Endothelial cell of umbilical vein (primary cell): ENCODE measurements around the gene MARK4. TPM values are rescaled to one million over a fixed set of nuclear protein-coding genes. Genes with fewer than 3 reads are reported as not detected.

Source experiments
- BruUV-seq: library from RNA; stranded (reverse); fragments of 400-500 nt; replicated peaks from 2 replicates; lab custom pipeline; 2021; lab: Mats Ljungman, UMichigan
- CTCF ChIA-PET: fragments of 300-600, 350-600 bp; sonication (Branson Sonifier 250); formaldehyde crosslinking; loops from one replicate; lab custom pipeline; 2021; ENCODE audit warnings: antibody characterized with exemption, inconsistent platforms; lab: Charles Lee
- POLR2A ChIA-PET: fragments of 300-600, 350-600 bp; sonication (Branson Sonifier 250); formaldehyde crosslinking; loops from one replicate; lab custom pipeline; 2021; ENCODE audit warnings: antibody characterized with exemption, inconsistent platforms; lab: Charles Lee
- DNase-seq: peaks from one replicate; pipeline ENCODE4 v3.0.0-alpha.2; 2011; ENCODE audit warnings: low read depth, low spot score
- FAIRE-seq: peaks from 2 replicates; lab custom pipeline; 2011; peaks lifted over from hg19 to GRCh38; lab: Jason Lieb, UNC
- H2AFZ ChIP-seq: 2 replicates; pipeline ENCODE4 v1.6.0; 2012; ENCODE audit warnings: low read depth, low read length, control low read depth, inconsistent platforms
- H3K27ac ChIP-seq: 2 replicates; pipeline ENCODE4 v1.5.1; 2011; ENCODE audit warnings: low read depth, mild to moderate bottlenecking, control low read depth, low read length, moderate library complexity; ENCODE audit not compliant: insufficient read depth
- H3K27me3 ChIP-seq, 2 experiments: 2 replicates each; pipeline versions ENCODE4 v1.6.0 to v1.6.1; 2011; ENCODE audit warnings: low read length in 2 of 2, mixed read lengths in 1 of 2; ENCODE audit not compliant: control insufficient read depth in 2 of 2, insufficient read depth in 2 of 2
- H3K36me3 ChIP-seq, 2 experiments: 2 replicates in 1 of 2; 3 replicates in 1 of 2; pipeline ENCODE4 v1.5.1; 2011; ENCODE audit warnings: low read length in 2 of 2, mild to moderate bottlenecking in 1 of 2, moderate library complexity in 1 of 2; ENCODE audit not compliant: control insufficient read depth in 2 of 2, insufficient read depth in 2 of 2; ENCODE audit errors: extremely low read depth in 1 of 2
- H3K4me1 ChIP-seq: 3 replicates; pipeline ENCODE4 v1.5.1; 2011; ENCODE audit warnings: mild to moderate bottlenecking, low read length; ENCODE audit not compliant: control insufficient read depth, insufficient read depth; ENCODE audit errors: extremely low read depth
- H3K4me2 ChIP-seq: 2 replicates; pipeline ENCODE4 v1.6.1; 2011; ENCODE audit warnings: low read length, control low read depth, mixed read lengths; ENCODE audit not compliant: insufficient read depth
- H3K4me3 ChIP-seq, 3 experiments: fragments of 200-600 bp in 1 of 3; sonication (generic), shearing (Covaris generic) in 1 of 3; replicated peaks in 1 of 3; 2 replicates each; pipeline ENCODE4 v1.5.1; 2011 to 2016; ENCODE audit warnings: control low read depth in 3 of 3, low read length in 3 of 3, mild to moderate bottlenecking in 2 of 3, inconsistent platforms in 1 of 3, low read depth in 1 of 3, moderate library complexity in 1 of 3; ENCODE audit not compliant: insufficient read depth in 1 of 3
- H3K79me2 ChIP-seq: 2 replicates; pipeline ENCODE4 v1.6.0; 2012; ENCODE audit warnings: low read length, inconsistent platforms; ENCODE audit not compliant: control insufficient read depth, insufficient read depth
- H3K9ac ChIP-seq: replicated peaks from 2 replicates; pipeline ENCODE3; 2011; ENCODE audit warnings: low read length, control low read depth; ENCODE audit not compliant: insufficient read depth; ENCODE audit errors: extremely low read depth
- H3K9me1 ChIP-seq: replicated peaks from 3 replicates; pipeline ENCODE4 v1.6.0; 2011; ENCODE audit warnings: mild to moderate bottlenecking, low read length; ENCODE audit not compliant: control insufficient read depth, insufficient read depth; ENCODE audit errors: extremely low read depth
- H3K9me3 ChIP-seq: replicated peaks from 2 replicates; pipeline ENCODE4 v1.5.1; 2012; ENCODE audit warnings: low read length, inconsistent platforms; ENCODE audit not compliant: control insufficient read depth, insufficient read depth
- H4K20me1 ChIP-seq: replicated peaks from 2 replicates; pipeline ENCODE3; 2011; ENCODE audit warnings: mild to moderate bottlenecking, low read length; ENCODE audit not compliant: control insufficient read depth, insufficient read depth; ENCODE audit errors: extremely low read depth
- CTCF ChIP-seq, 2 donors: IDR thresholded peaks; 1 replicate in 1 of 2; 2 replicates in 1 of 2; pipeline ENCODE4 v1.5.1; 2011; ENCODE audit warnings: low read length in 2 of 2, mild to moderate bottlenecking in 2 of 2, moderate library complexity in 2 of 2, control low read depth in 1 of 2, inconsistent platforms in 1 of 2, low read depth in 1 of 2; ENCODE audit not compliant: insufficient read depth in 1 of 2; ENCODE audit errors: extremely low read depth in 1 of 2
- EZH2 ChIP-seq: IDR thresholded peaks from 2 replicates; pipeline ENCODE4 v1.6.1; 2012; ENCODE audit warnings: borderline replicate concordance, low read depth, mild to moderate bottlenecking, moderate library complexity, low read length, inconsistent platforms; ENCODE audit not compliant: severe bottlenecking
- FOS ChIP-seq: IDR thresholded peaks from 2 replicates; pipeline ENCODE4 v1.6.1; 2011; ENCODE audit warnings: mild to moderate bottlenecking, low read length, moderate library complexity, borderline replicate concordance; ENCODE audit not compliant: insufficient read depth
- GATA2 ChIP-seq: IDR thresholded peaks from 2 replicates; pipeline ENCODE4 v1.7.0; 2011; ENCODE audit warnings: low read depth, mild to moderate bottlenecking, moderate library complexity, mixed read lengths, low read length; ENCODE audit not compliant: insufficient read length, insufficient read depth
- JUN ChIP-seq: IDR thresholded peaks from 2 replicates; pipeline ENCODE4 v1.6.1; 2011; ENCODE audit warnings: borderline replicate concordance, low read depth; ENCODE audit not compliant: insufficient read length, insufficient read depth
- MAX ChIP-seq: IDR thresholded peaks from 2 replicates; pipeline ENCODE4 v1.6.1; 2011; ENCODE audit not compliant: insufficient read depth, insufficient read length
- MYC ChIP-seq: IDR thresholded peaks from one replicate; pipeline ENCODE4 v1.6.1; 2011; ENCODE audit warnings: mild to moderate bottlenecking, low read depth, low read length
- POLR2A ChIP-seq: IDR thresholded peaks from 2 replicates; pipeline ENCODE4 v1.6.1; 2012; ENCODE audit warnings: low read depth, mild to moderate bottlenecking, control low read depth, low read length
- POLR2AphosphoS5 ChIP-seq: IDR thresholded peaks from 2 replicates; pipeline ENCODE4 v1.6.1; 2012; ENCODE audit warnings: low read depth, mild to moderate bottlenecking, control low read depth, low read length, moderate library complexity; ENCODE audit not compliant: insufficient read depth
- dilution Hi-C: fragments of 300-500 bp; cut with MboI; formaldehyde crosslinking; loops from one replicate; pipeline ENCODE4 v1.15.0; 2019; ENCODE audit warnings: low sequenced_read_pairs; ENCODE audit not compliant: extremely low pct_ligation_motif_present
- intact Hi-C: fragments of 100-400 bp; cut with micrococcal nuclease; formaldehyde crosslinking; loops from one replicate; pipeline ENCODE4 v1.10.0; 2022
- polyA plus RNA-seq, 4 experiments: library from polyadenylated mRNA; depleted of rRNA in 3 of 4; stranded (reverse) in 3 of 4; unstranded in 1 of 4; fragments of >200 nt; gene quantifications; 2 replicates each; pipeline versions ENCODE4 v1.2.1 to v1.2.3, GENCODE V29; 2011 to 2012; ENCODE audit warnings: missing spikeins in 1 of 4
- total RNA-seq: library from RNA; stranded (reverse); gene quantifications from 2 replicates; pipeline ENCODE4 v1.2.3, GENCODE V29; 2021

MARK4 gene
- total and polyA plus RNA-seq, 2 donors (not counting 3 experiments of a cell fraction or from before 2014, with no cell fraction given): 13.9 to 51.6 TPM

GRCh38 chr19:45271735-45272108 is 20.7 kb downstream of the MARK4 start:
- ChIA-PET CTCF (no interaction called here), POLR2A (no interaction called here)
- dilution Hi-C loops (no loop called here), intact Hi-C loops (no loop called here)
- Histone ChIP-seq H3K27ac (no peak overlapping the region), H3K9me3 (no peaks in the 10 kb centered on the region), H3K4me3 (no peak overlapping the region), H3K9ac (no peak overlapping the region), H3K4me2 (no peak overlapping the region), H3K36me3 (peaks cover 0 to 28% of the 10 kb centered on the region in 2 experiments), H3K4me1 (peaks cover 14% of the 10 kb centered on the region), H2AFZ (no peak overlapping the region), H3K9me1 (no peaks in the 10 kb centered on the region), H3K79me2 (no peaks in the 10 kb centered on the region), H4K20me1 (no peaks in the 10 kb centered on the region), H3K27me3 (no peaks in the 10 kb centered on the region)
- no peak for TF ChIP-seq MYC
- no peak for TF ChIP-seq GATA2
- TF ChIP-seq FOS: no peak
- TF ChIP-seq EZH2: no peak
- no peak for TF ChIP-seq JUN
- TF ChIP-seq POLR2A: no peak
- TF ChIP-seq MAX: no peak
- no peak for TF ChIP-seq CTCF (IDR thresholded peaks at IDR 0.05; ENCODE audit: extremely low read depth in 1 of 2, insufficient read depth in 1 of 2, low read depth in 1 of 2, low read length in 2 of 2)
- TF ChIP-seq POLR2AphosphoS5: no peak
- BruUV-seq: no TSS peak
- DNase-seq (no peak), FAIRE-seq (no peak)
